ENCODE data around the gene ZNF836.
A peak's percentile ranks its signal among the peaks of the same experiment; 100 is the strongest.
"Not testable (repeated sequence)": the region's sequence is repeated elsewhere in the genome, so short reads cannot be mapped to it uniquely, and the experiment has no call there.

The ZNF836 gene

GRCh38 chr19:52212572-52213255 is 41.3 kb upstream of the ZNF836 start:
- TF ChIP-seq CTCF (IDR thresholded peaks at IDR 0.05; ENCODE audit: low read depth, low read length), result no peak
- no peak for DNase-seq (ENCODE audit: low read depth in 2 of 2)
- no peak overlapping the region for H3K4me3 ChIP-seq (replicated peaks in 1 of 2; ENCODE audit: low read depth in 2 of 2, low read length in 2 of 2)

DNA sequence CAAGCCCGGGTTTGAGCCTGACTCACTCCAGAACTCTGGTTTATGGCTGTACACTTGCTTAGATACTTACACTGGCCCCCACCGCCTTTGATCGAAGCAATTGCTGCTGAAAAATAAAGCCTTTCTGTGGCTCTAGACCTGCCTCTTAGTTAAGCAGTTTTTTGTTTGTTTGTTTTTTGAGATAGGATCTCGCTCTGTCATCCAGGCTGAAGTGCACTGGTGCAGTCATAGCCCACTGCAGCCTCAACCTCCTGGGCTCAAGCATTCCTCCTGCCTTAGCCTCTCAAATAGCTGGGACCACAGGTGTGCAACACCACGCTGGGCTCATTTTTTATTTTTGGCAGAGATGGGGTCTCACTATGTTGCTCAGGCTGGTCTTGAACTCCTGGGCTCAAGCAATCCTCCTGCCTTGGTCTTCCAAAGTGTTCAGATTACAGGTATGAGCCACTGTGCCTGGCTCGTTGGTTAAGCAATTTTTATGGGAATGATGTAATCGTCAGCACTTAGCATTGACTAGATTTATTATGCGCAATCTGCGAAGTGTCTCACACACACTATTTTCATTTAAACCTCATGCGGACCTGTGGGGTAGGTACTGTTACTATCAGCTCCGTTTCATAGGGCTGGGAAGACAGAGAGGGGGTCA is 40.6 kb upstream of the ZNF836 start:
- no peak for TF ChIP-seq CTCF (IDR thresholded peaks at IDR 0.05; ENCODE audit: low read depth, low read length)
- no peak for DNase-seq (ENCODE audit: low read depth in 2 of 2)
- H3K4me3 ChIP-seq (replicated peaks in 1 of 2; ENCODE audit: low read depth in 2 of 2, low read length in 2 of 2), result no peak overlapping the region

DNA sequence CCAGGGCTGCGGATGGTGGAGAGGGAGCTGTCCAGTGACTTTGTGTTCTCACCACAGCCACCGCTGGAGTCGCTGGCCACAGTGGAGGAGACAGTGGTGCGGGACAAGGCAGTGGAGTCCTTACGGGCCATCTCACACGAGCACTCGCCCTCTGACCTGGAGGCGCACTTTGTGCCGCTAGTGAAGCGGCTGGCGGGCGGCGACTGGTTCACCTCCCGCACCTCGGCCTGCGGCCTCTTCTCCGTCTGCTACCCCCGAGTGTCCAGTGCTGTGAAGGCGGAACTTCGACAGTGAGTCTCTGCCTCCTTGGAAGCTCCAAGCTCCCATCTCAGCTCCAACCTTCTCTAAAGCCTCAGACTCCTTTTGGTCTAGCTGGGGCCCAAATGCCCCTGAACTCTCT is 39.8 kb upstream of the ZNF836 start:
- no peak overlapping the region for H3K4me3 ChIP-seq (replicated peaks in 1 of 2; ENCODE audit: low read depth in 2 of 2, low read length in 2 of 2)
- no peak for DNase-seq (ENCODE audit: low read depth in 2 of 2)
- TF ChIP-seq CTCF (IDR thresholded peaks at IDR 0.05; ENCODE audit: low read depth, low read length), result no peak

GRCh38 chr19:52206481-52206880 is 35.1 kb upstream of the ZNF836 start:
- DNase-seq (ENCODE audit: low read depth in 2 of 2), result no peak
- TF ChIP-seq CTCF (IDR thresholded peaks at IDR 0.05; ENCODE audit: low read depth, low read length), result no peak

DNA sequence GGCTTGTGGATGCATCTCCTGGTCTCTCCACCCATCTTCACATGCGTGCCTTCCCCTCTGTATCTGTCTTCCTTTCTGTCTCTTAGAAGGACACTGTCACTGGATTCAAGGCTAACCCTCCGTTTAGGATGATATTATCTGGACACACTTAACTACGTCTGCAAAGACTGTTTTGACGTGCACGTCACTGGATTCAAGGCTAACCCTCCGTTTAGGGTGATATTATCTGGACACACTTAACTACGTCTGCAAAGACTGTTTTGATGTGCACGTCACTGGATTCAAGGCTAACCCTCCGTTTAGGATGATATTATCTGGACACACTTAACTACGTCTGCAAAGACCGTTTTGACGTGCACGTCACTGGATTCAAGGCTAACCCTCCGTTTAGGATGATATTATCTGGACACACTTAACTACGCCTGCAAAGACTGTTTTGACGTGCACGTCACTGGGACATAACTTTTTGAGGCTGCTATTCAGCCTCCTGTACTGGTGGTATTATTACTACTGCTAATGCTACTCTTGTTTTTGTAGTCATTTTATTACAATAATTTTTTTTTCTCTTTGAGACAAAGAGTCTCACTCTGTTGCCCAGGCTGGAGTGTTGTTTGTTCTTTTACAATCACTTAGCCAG is 29.5 kb upstream of the ZNF836 start:
- not testable (repeated sequence) for DNase-seq (ENCODE audit: low read depth in 2 of 2)

More at GRCh38 chr19:52206481-52206880, 35.1 kb upstream of the ZNF836 start:
- H3K4me3 ChIP-seq (replicated peaks in 1 of 2; ENCODE audit: low read depth in 2 of 2, low read length in 2 of 2), result no peak overlapping the region

DNA sequence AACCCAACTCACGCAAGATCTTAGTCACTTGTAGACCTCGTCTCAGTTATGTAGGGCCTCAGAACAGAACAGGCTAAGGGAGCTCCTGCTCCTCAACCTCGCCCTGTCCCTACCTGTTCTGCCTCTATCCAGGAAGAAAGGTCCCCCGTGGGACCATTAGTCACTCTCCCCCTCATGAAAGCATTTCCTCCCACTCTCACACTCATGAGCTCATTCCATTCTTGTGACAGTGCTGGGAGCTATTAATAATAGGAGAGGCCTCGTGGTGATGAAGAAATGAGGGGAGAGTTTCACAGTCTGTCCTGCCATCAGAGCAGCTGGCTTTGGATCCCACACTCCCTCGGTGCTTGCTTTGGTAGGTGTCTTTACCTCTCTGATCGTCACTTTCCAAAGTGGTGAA is 28.6 kb upstream of the ZNF836 start:
- DNase-seq (ENCODE audit: low read depth in 2 of 2), result peak; percentile 81 to 95
- no peak overlapping the region for H3K4me3 ChIP-seq (replicated peaks in 1 of 2; ENCODE audit: low read depth in 2 of 2, low read length in 2 of 2)
- TF ChIP-seq CTCF (IDR thresholded peaks at IDR 0.05; ENCODE audit: low read depth, low read length), result no peak

More for the DNA sequence above, 29.5 kb upstream of the ZNF836 start:
- not testable (repeated sequence) for H3K4me3 ChIP-seq (replicated peaks in 1 of 2; ENCODE audit: low read depth in 2 of 2, low read length in 2 of 2)

DNA sequence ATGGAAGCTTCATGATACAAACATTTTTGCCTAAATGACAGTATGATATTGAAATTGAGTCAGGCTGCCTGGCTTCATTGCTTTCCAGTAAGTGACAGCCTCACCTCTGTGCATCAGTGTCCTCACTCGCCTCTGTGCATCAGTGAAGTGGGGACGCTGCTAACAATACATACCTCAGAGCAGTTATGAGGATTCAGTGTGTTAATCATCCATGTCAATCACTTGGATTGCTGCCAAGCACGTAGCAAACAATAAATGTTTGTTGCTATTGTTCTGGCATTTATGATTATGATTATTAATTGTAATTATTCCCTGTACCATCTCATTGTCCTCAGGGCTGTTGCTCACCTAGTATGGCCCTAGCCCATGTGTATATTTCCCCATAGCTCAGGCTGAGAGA is 27.3 kb upstream of the ZNF836 start:
- no peak overlapping the region for H3K4me3 ChIP-seq (replicated peaks in 1 of 2; ENCODE audit: low read depth in 2 of 2, low read length in 2 of 2)
- peak in 1 of 2 donors; percentile 38 for DNase-seq (ENCODE audit: low read depth in 2 of 2)
- no peak for TF ChIP-seq CTCF (IDR thresholded peaks at IDR 0.05; ENCODE audit: low read depth, low read length)
